ENCODE results near the gene TNFSF8. TPM values are rescaled to one million over a fixed set of nuclear protein-coding genes. Genes with fewer than 3 reads are reported as not detected.

TNFSF8 gene
- total and polyA plus RNA-seq, 2 of the 8 experiments (the other 6 are each of a cell fraction or from before 2014, with no cell fraction given): not detected

- TF ChIP-seq TCF12 (IDR thresholded peaks at IDR 0.05; ENCODE audit: low read depth, low read length): no peak
- no peak for TF ChIP-seq ATF3 (IDR thresholded peaks at IDR 0.05; ENCODE audit: insufficient read depth, low read depth, low read length)
Measured at GRCh38 chr9:114853071-114853855, 77.1 kb downstream of the TNFSF8 start (continued).

All from H1 (cell line).